K562 treated with DMSO at 1 percent for 24 hours (cell line): ENCODE results near the gene PISD. TPM values are rescaled to one million over a fixed set of nuclear protein-coding genes. Genes with fewer than 3 reads are reported as not detected.

Experiments
- total RNA-seq: library from RNA; unstranded; fragments of 300-600 nt; gene quantifications from 2 replicates; pipeline ENCODE4 v1.2.3, GENCODE V29; 2022; ENCODE audit warnings: low read depth; ENCODE audit not compliant: insufficient read depth

The PISD gene
- total RNA-seq, result 29.7 and 31.9 TPM in 2 replicates

GRCh38 chr22:31661851-31662667 is at the start of gene PISD:
Gene PISD (minus strand): TSS chr22:31662215. CDS start chr22:31662208, 7 bp downstream.

Other genes starting within 250 kb of the PISD start
- 9.9 and 10.6 TPM in 2 replicates for gene EIF4ENIF1, start 172.4 kb downstream of the PISD start, total RNA-seq
- gene SFI1, start 165.7 kb downstream of the PISD start, total RNA-seq, result 19.0 and 21.2 TPM in 2 replicates
- gene PRR14L, start 87.9 kb upstream of the PISD start, total RNA-seq, result 8.7 and 11.0 TPM in 2 replicates
- gene DEPDC5, start 91.8 kb upstream of the PISD start, total RNA-seq, result 5.2 and 13.1 TPM in 2 replicates